Omental fat pad (tissue), 4 donors: ENCODE results near the gene EHD2. TPM values are rescaled to one million over a fixed set of nuclear protein-coding genes. Genes with fewer than 3 reads are reported as not detected.

Experiments
- ATAC-seq: fragments of 150-250 bp; one replicate; pipeline ENCODE4 v1.9.1; 2016; ENCODE audit warnings: mild to moderate bottlenecking, moderate library complexity; ENCODE audit not compliant: low FRiP score
- DNase-seq: peaks from one replicate; pipeline ENCODE4 v3.0.0-alpha.2; 2019; ENCODE audit warnings: low spot score
- total RNA-seq, 4 donors: library from RNA; depleted of rRNA; stranded (reverse); fragments of >200 nt; gene quantifications; one replicate each; pipeline ENCODE4 v1.1.0, GENCODE V29; 2016
- TF ChIP-seq, protein P1 (sequence below), 3 donors: fragments of 450-650 bp; IDR thresholded peaks; one replicate each; pipeline ENCODE4 v1.5.1; 2016 to 2017; ENCODE audit warnings: antibody characterized with exemption in 3 of 3, mild to moderate bottlenecking in 3 of 3, moderate library complexity in 2 of 3

Gene EHD2
- total RNA-seq, 4 donors from 2014 or later: 93.5 to 184 (median 124) TPM

DNA sequence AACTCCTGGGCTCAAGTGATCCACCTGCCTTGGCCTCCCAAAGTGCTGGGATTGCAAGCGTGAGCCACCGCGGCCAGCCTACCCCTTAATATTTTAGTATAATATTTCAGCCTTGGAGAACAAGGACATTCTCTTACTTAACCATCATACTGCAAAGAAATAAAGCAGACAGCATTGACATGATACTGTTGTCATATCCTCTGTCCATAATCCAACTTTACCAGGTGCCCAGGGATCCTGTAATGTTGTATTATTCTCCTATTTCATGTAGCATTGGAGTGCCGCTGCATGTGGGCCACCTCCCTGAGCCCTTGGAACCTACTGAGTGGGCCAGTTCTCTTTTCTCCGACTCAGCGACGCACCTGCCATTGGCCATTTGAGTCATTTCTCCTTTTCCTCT lies 21.4 kb upstream of the EHD2 start:
- TF ChIP-seq, protein P1, sequence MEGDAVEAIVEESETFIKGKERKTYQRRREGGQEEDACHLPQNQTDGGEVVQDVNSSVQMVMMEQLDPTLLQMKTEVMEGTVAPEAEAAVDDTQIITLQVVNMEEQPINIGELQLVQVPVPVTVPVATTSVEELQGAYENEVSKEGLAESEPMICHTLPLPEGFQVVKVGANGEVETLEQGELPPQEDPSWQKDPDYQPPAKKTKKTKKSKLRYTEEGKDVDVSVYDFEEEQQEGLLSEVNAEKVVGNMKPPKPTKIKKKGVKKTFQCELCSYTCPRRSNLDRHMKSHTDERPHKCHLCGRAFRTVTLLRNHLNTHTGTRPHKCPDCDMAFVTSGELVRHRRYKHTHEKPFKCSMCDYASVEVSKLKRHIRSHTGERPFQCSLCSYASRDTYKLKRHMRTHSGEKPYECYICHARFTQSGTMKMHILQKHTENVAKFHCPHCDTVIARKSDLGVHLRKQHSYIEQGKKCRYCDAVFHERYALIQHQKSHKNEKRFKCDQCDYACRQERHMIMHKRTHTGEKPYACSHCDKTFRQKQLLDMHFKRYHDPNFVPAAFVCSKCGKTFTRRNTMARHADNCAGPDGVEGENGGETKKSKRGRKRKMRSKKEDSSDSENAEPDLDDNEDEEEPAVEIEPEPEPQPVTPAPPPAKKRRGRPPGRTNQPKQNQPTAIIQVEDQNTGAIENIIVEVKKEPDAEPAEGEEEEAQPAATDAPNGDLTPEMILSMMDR (IDR thresholded peaks at IDR 0.05): no peak
- ATAC-seq: no peak
- no peak for DNase-seq

DNA sequence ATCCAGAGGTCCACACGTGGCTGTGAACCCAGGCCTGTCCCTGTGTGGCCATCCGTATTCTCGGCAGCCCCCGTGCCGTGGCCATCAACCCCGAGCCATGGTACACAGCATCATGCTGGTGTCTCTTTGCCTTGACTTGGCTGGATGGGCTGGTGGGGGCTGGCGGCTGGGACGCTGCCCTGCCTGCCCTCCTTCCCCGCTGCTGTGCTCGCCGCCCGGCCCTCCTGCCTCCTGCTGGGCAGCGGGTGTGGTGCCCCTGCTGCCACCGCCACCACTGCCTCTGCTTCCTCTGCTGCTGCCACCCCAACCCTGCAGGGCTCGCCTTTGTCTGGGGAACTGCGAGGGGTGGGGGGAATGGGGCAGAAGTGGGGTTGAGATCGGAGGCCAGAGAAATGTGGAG lies 19.7 kb upstream of the EHD2 start:
- no peak for DNase-seq
- TF ChIP-seq, protein P1 (IDR thresholded peaks at IDR 0.05): no peak
- no peak for ATAC-seq

DNA sequence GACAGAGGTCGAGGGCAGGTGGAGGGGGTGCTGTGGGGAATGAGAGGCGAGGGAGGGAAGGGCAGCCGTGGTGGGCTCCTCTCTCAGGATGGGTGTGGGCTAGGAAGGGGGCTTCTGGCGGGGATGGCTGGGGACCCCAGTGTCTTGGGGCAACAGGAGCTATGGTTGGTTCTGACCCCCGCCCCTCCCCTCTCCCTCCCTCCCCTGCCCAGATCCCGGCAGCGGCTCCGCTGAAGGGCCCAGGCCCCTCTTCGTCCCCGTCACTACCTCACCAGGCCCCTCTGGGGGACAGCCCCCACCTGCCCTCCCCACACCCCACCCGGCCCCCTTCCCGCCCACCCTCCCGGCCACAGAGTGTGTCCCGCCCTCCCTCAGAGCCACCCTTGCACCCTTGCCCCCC lies 19.3 kb upstream of the EHD2 start:
- TF ChIP-seq, protein P1 (IDR thresholded peaks at IDR 0.05): no peak
- ATAC-seq (no peak), DNase-seq (no peak)

DNA sequence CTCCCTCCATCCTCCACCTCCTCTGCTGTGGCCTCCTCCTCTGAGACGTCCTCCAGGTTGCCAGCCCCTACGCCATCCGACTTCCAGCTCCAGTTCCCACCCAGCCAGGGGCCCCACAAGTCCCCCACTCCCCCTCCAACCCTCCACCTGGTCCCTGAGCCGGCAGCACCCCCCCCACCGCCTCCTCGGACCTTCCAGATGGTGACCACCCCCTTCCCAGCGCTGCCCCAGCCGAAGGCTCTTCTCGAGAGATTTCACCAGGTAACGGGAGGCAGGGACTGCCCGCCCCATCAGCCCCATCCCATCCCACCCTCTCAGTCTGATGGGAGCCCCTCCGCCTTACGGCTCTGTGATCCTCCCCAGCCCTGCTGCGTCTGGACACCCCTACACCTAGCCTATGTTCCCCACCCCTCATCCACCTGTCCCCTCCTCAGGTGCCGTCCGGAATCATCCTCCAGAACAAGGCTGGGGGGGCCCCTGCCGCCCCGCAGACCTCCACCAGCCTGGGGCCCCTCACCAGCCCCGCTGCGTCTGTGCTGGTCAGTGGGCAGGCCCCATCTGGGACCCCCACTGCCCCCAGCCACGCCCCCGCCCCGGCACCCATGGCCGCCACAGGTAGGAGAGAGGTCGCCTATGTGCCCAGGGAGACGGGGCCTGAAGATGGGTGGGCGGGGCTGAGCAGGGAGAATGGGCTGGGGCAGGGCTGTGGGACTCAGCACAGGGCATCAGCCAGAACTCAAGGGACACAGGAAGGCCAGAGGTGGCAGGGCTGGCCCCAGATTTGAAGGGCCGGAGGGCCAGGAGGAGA lies 18.6 kb upstream of the EHD2 start:
- ATAC-seq (no peak), DNase-seq (no peak)
- TF ChIP-seq, protein P1 (IDR thresholded peaks at IDR 0.05): no peak

DNA sequence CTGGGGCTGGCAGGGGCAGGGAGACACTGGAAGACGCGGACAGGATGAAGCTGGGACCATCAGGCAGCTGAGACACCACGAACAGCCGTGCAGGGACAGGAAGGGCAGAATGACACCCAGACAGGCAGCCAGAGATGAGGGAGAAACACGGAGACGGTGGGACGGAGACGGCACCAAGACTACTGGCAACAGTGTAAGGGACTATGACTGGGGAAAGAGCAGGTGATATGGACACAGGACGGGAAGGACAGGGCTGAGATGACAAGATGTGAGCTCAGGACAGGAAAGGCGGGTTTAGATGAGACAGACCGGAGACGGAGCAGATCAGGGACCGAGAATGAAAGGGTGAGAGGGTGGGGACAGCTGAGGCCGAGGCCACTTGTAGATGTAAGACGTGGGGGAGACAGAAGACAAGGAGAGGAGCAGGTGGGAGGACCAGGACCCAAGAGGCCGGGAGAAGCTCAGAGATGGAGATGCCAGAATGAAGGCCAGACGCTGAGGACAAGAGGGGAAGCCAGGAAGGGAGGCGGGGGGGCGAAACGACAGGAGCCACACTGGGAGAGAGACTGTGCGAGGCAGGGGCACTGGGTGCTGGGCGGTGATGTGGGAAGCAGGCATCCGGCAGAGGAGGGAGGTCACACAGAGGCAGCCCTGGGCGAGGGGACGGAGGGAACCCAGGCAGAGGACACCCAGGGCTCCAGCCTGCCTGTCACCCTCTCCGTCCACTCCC lies 17.5 kb upstream of the EHD2 start:
- ATAC-seq (no peak), DNase-seq (no peak)
- TF ChIP-seq, protein P1 (IDR thresholded peaks at IDR 0.05): no peak

DNA sequence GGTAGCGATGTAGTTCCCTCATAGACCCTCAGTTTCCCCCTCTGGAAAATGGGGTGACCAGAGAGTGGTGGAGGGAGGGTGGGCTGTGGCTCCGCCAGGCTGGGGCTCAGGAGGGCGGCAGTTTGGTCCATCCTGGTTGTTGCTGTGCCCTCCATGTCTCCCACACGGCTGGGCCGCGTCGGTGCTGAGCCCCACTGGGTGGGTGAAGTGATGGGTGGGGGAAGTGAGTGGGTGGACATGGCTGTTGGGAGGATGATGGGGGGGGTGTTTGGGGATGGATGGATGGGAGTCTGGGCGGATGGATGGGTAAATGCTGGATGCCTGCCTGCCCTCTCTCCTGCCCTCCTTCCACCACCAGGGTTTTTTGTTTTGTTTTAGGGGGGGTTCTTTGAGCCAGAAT lies 16.6 kb upstream of the EHD2 start:
- TF ChIP-seq, protein P1 (IDR thresholded peaks at IDR 0.05): no peak
- DNase-seq (no peak), ATAC-seq (no peak)
